ENCODE results near the gene GYS1.

DNA sequence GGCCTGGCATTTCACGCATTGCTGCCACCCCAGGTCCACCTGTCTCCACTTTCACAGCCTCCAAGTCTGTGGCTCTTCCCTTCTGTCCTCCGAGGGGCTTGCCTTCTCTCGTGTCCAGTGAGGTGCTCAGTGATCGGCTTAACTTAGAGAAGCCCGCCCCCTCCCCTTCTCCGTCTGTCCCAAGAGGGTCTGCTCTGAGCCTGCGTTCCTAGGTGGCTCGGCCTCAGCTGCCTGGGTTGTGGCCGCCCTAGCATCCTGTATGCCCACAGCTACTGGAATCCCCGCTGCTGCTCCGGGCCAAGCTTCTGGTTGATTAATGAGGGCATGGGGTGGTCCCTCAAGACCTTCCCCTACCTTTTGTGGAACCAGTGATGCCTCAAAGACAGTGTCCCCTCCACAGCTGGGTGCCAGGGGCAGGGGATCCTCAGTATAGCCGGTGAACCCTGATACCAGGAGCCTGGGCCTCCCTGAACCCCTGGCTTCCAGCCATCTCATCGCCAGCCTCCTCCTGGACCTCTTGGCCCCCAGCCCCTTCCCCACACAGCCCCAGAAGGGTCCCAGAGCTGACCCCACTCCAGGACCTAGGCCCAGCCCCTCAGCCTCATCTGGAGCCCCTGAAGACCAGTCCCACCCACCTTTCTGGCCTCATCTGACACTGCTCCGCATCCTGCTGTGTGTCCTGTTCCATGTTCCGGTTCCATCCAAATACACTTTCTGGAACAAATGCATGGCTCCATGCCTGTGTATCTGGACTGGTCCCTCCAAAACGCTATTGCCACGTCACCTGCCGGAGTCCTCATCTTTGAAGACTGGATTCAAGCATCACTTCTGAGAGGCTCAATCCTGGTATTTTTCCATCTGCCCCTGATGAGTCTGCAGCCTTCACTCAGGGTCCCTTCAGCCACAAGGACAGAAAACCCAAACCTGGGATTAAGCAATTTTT, 70.3 kb downstream of the GYS1 start:
- TF ChIP-seq GATA2 (IDR thresholded peaks at IDR 0.05; ENCODE audit: low read depth, low read length) (no peak), GATA3 (IDR thresholded peaks at IDR 0.05; ENCODE audit: low read depth, low read length) (no peak)

Data from SH-SY5Y (cell line).